ENCODE measurements around the gene YBX3.

- TF ChIP-seq POLR2A (IDR thresholded peaks at IDR 0.05; ENCODE audit: low read depth), result no peak
- TF ChIP-seq, protein P1, sequence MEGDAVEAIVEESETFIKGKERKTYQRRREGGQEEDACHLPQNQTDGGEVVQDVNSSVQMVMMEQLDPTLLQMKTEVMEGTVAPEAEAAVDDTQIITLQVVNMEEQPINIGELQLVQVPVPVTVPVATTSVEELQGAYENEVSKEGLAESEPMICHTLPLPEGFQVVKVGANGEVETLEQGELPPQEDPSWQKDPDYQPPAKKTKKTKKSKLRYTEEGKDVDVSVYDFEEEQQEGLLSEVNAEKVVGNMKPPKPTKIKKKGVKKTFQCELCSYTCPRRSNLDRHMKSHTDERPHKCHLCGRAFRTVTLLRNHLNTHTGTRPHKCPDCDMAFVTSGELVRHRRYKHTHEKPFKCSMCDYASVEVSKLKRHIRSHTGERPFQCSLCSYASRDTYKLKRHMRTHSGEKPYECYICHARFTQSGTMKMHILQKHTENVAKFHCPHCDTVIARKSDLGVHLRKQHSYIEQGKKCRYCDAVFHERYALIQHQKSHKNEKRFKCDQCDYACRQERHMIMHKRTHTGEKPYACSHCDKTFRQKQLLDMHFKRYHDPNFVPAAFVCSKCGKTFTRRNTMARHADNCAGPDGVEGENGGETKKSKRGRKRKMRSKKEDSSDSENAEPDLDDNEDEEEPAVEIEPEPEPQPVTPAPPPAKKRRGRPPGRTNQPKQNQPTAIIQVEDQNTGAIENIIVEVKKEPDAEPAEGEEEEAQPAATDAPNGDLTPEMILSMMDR (IDR thresholded peaks at IDR 0.05), result no peak
- TF ChIP-seq POLR2AphosphoS5 (IDR thresholded peaks at IDR 0.05), result no peak
Observed at GRCh38 chr12:10747730-10748129, 24.6 kb upstream of the YBX3 start.

Data from esophagus muscularis mucosa (tissue), 3 donors.